HG03135 (cell line): ENCODE data around the gene SLC35D2.

Source experiments
- ATAC-seq: cut with Tn5 transposase; IDR thresholded peaks from one replicate; pipeline ENCODE4 v1.9.1; 2021; ENCODE audit warnings: mild to moderate bottlenecking, moderate library complexity; ENCODE audit not compliant: unreplicated experiment

SLC35D2 gene

DNA sequence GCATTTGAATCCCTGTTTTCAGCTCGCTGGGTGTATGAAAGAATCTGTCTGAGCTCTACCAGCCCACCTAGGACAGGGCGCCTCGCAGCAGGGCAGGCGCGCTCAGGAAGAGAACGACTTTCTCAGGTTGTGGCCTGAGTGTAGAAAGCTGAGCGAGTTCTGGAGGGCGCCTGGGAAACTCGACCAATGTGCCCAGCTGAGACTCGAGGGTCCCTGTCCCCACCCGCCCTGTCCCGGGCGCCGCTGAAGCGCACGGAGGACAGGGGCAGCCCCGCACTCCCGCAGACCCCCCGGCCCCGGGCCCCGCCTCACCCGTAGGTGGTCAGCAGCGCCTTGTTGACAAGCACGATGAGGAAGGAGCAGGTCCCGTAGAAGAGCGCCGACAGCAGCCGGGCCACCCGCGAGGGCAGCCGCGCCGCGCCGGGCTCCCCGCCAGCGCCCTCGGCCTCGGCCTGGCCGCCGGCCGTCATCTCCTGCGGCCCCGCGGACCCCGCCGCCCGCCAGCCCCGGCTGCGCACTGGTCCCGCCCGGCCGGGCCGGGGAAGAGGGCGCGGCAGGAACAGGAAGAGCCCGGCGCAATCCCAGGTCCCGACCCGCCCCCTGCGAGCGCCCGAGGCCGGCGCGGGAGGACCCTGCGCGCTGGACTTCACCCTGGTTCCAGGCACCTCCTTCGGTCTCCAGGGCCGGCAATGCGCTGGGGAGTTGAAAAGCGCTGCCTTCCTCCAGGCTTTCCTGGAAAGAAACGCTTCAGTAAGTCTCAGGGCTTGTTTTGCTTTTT is at the start of gene SLC35D2:
Gene SLC35D2 (minus strand): TSS at position 547 of the 778 bp plus-strand sequence. CDS start 77 bp downstream, at position 470.
- no peak for ATAC-seq

GRCh38 chr9:96430377-96430776 is 46.9 kb upstream of the SLC35D2 start:
- ATAC-seq: no peak

GRCh38 chr9:96429732-96430131 is 46.2 kb upstream of the SLC35D2 start:
- no peak for ATAC-seq

DNA sequence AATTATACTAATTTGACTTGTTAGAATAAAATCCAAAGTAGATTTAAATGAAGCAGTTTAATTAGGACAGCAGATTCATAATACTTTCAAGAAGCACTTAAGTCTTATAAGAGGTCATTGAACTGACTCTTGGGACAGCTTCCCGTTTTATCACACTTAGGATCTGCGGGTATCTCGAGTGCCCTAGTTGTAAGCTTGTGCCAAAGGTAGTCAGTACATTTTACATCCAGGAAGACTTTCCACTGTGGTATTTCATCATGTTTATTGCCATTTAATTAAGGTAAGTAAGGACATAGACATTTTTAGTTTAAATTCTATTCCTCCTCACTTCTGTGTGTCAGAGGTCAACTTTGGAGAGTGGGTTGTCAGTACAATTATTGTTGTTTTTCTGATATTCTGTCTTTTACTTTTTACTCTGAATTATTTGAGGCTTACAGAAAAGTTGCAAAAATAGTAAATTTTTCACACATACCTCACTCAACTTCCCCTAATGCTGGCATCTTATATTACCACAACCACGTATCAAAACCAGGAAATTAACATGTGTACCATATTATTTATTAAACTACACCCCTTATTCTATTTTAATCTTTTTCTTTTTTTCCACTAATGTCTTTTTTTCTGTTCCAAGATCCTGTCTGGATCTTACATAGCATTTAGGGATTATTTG is 42.1 kb upstream of the SLC35D2 start:
- no peak for ATAC-seq

- ATAC-seq: no peak
Measured at GRCh38 chr9:96423985-96424336, 40.5 kb upstream of the SLC35D2 start.

- no peak for ATAC-seq
Measured at GRCh38 chr9:96423322-96423984, 39.9 kb upstream of the SLC35D2 start.

GRCh38 chr9:96420468-96421219 is 37.1 kb upstream of the SLC35D2 start:
- no peak for ATAC-seq

- ATAC-seq: no peak
Measured at GRCh38 chr9:96419691-96419969, 36.1 kb upstream of the SLC35D2 start.

GRCh38 chr9:96418920-96419690 is 35.6 kb upstream of the SLC35D2 start:
- peak; percentile 35 for ATAC-seq

- ATAC-seq: peak; percentile 58
Measured at GRCh38 chr9:96418083-96418919, 34.8 kb upstream of the SLC35D2 start, which contains the start of gene ZNF367. Gene ZNF367 (minus strand): TSS chr9:96418370. CDS start chr9:96418032, 338 bp downstream.

DNA sequence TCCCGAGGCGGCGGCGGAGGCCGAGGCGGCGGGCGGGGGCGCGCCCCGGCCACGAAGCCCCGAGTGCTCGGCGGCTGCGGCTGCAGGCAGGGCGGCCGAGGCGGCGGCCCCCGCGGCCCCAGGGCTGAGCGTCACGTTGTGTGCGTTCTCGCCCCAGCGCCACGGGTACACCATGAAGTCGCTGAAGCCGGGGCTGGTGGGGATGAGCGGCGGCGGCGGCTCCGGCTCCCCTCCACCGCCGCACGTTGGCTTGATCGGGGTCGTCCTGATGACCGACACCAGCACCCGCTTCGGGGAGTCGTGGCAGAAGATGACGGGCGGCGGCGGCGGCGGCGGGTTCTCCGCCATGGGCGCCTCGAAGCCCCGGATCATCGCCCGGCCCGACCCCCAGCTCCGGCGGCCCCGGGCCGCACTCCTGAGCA is 34.2 kb upstream of the SLC35D2 start:
- ATAC-seq: peak; percentile 0

DNA sequence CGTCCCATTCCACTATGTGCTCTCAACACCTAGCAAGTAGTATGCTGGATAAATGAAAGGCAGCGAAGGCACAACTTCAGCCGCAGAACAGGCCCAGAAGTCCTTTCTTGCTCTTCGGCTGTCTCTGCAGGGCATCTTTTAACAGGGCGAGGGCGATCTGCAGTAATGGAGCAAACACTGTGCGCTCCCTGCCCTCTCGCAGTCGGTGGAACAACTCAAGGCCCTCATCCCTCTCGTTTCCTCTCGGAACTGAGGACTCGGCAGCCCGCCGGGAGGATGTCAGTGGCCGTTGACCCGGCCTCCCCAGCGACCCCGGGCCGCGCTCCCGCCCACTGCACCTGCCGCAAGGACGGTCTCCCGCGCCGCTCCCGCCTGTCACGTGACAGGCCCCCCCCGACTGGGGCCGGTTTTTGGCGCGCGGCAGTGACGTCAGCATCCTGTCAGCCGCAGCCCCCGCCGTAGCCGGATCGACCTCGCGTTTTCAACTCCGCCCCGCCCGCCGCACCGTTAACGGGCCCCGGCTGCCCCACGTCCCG is 33.6 kb upstream of the SLC35D2 start:
- ATAC-seq: peak; percentile 31

GRCh38 chr9:96413302-96414221 is 30.1 kb upstream of the SLC35D2 start:
- peak; percentile 30 for ATAC-seq

DNA sequence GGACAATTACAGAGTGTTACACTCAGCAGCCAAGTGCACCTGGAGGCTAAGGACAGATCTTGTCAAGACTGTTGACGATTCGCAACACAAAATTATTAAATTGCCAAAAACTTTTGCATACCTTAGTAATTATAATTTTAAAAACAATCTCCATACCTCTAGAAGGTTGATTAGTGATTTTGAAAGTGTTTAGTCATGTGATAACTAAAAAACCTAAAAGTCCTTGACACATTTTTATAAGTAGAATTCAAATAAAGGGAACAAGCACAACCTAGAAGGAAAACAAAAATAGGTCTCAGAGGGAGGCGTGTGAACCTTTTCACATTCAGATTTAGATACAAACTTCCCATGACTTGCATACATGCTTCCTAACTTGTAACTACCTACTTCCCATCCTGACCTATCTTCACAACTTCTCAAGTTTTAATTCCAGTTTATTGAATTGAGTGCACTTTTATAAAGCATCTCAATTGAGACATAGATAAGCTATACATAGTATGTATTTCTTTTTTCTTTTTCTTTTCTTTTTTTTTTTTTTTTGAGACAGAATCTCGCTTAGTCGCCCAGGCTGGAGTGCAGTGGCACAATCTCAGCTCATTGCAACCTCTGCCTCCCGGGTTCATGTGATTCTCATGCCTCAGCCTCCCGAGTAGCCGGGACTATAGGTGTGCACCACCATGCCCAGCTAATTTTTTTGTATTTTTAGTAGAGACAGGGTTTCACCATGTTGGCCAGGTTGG is 28.8 kb upstream of the SLC35D2 start:
- no peak for ATAC-seq

- ATAC-seq: no peak
Measured at GRCh38 chr9:96411129-96411838, 27.8 kb upstream of the SLC35D2 start.

GRCh38 chr9:96408409-96409280 is 25.1 kb upstream of the SLC35D2 start:
- no peak for ATAC-seq
